Epithelial cell of proximal tubule (primary cell): ENCODE results near the gene HBP1. TPM values are rescaled to one million over a fixed set of nuclear protein-coding genes. Genes with fewer than 3 reads are reported as not detected.
"Not testable (repeated sequence)": the region's sequence is repeated elsewhere in the genome, so short reads cannot be mapped to it uniquely, and the experiment has no call there.

Experiments used
- DNase-seq: peaks from one replicate; pipeline ENCODE4 v3.0.0-alpha.2; 2011; ENCODE audit warnings: low read depth
- H3K4me3 ChIP-seq: 2 replicates; pipeline ENCODE4 v1.5.1; 2011; ENCODE audit warnings: low read depth, mild to moderate bottlenecking, low read length
- total RNA-seq: library from RNA; depleted of rRNA; stranded (reverse); fragments of >200 nt; gene quantifications from 2 replicates; pipeline ENCODE4 v1.2.3, GENCODE V29; 2015
- TF ChIP-seq, protein P1 (sequence below): conservative IDR thresholded peaks from 2 replicates; pipeline ENCODE4 v1.5.1; 2012; ENCODE audit warnings: low read depth, mild to moderate bottlenecking, low read length

The HBP1 gene
- total RNA-seq, 1 donor from 2014 or later: 34.4 TPM

- TF ChIP-seq, protein P1, sequence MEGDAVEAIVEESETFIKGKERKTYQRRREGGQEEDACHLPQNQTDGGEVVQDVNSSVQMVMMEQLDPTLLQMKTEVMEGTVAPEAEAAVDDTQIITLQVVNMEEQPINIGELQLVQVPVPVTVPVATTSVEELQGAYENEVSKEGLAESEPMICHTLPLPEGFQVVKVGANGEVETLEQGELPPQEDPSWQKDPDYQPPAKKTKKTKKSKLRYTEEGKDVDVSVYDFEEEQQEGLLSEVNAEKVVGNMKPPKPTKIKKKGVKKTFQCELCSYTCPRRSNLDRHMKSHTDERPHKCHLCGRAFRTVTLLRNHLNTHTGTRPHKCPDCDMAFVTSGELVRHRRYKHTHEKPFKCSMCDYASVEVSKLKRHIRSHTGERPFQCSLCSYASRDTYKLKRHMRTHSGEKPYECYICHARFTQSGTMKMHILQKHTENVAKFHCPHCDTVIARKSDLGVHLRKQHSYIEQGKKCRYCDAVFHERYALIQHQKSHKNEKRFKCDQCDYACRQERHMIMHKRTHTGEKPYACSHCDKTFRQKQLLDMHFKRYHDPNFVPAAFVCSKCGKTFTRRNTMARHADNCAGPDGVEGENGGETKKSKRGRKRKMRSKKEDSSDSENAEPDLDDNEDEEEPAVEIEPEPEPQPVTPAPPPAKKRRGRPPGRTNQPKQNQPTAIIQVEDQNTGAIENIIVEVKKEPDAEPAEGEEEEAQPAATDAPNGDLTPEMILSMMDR: no peak
Observed at GRCh38 chr7:107128748-107129147, 40.1 kb upstream of the HBP1 start.

DNA sequence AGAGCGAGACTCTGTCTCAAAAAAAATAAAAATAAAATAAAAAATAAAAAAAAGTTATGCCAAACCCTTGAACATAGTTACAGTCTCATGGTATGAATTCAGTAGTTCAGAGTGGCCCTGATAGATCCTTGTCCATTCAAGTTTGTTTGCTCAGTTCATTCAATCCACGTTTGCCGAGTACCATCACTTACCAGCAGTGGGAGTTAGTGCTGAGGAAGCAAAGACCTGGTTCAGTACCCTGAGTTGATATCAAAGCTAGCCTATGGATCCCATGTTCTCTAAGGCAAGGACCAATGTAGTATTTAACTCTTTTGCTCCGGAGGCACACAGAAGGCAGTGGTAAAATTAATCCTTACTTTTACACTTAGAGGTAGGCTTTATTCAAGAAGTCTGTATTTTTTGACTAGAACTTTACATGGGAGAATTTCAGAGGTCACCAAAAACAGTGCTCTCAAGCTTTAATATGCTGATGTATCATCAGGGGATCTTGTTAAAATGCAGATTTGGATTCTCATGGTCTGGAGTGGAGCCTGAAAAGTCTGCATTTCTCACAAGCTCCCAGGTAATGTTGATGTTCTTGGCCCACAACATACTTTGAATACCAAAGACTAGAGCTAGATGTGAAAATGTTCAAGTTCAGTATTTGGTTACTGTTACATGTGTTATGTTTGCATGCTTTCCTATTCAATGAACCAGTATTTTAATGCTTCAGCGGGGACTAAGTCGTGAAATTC lies 38.1 kb upstream of the HBP1 start:
- H3K4me3 ChIP-seq: no peak overlapping the region
- DNase-seq: no peak
- TF ChIP-seq, protein P1: peak; percentile 39

More at GRCh38 chr7:107128748-107129147, 40.1 kb upstream of the HBP1 start:
- H3K4me3 ChIP-seq: no peak overlapping the region
- no peak for DNase-seq

GRCh38 chr7:107133396-107133795 lies 35.4 kb upstream of the HBP1 start:
- no peak for DNase-seq
- TF ChIP-seq, protein P1: no peak
- no peak overlapping the region for H3K4me3 ChIP-seq

DNA sequence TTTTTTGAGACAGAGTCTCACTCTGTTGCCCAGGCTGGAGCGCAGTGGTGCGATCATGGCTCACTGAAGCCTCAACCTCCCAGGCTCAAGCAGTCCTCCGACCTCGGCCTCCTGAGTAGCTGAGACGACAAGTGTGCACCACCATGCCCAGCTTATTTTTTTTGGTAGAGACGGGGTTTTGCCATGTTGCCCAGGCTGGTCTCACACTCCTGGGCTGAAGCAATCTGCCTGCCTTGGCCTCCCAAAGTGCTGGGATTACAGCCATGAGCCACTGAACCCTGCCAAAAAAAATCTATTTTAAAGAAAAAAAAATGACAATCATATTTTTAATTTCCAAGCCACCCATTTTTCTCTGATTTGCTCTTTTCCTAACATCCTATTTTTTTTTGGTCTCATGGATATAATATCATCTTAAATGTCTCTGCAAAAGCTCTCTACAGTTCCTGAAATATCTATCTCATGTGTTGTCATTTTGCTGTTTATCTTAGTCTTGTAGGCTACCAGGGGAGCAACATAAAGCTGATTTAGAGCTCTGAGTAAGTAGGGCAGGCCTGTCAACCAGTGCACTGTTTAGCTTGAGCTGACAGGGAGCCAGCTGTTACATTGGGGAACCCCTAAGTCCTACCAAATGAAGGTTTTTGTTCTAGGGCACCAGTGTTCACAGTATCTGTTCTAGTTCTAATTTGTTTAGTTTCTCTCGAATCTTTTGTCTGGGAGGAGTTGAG lies 29.9 kb upstream of the HBP1 start:
- TF ChIP-seq, protein P1: no peak
- no peak for DNase-seq
- no peak overlapping the region for H3K4me3 ChIP-seq

DNA sequence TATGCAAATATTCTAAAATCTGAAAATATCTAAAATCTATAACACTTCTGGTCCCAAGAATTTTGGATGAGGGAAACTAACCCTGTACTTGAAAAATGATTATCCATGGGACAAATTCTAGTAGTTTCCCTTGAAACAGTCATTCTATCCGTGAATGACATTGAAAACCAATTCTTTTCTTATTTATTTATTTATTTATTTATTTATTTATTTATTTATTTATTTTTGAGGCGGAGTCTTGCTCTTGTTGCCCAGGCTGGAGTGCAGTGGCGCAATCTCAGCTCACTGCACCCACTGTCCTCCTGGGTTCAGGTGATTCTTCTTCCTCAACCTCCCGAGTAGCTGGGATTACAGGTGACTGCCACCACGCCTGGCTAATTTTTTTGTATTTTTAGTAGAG lies 24.9 kb upstream of the HBP1 start:
- not testable (repeated sequence) for DNase-seq, H3K4me3 ChIP-seq

- DNase-seq: no peak
- TF ChIP-seq, protein P1: no peak
Observed at GRCh38 chr7:107145067-107145838, 23.6 kb upstream of the HBP1 start.

More at GRCh38 chr7:107145067-107145838, 23.6 kb upstream of the HBP1 start:
- H3K4me3 ChIP-seq: no peak overlapping the region
